Fibroblast of peridontal ligament (primary cell): ENCODE measurements around the gene FBLN7.

ENCODE experiments used
- DNase-seq: peaks from one replicate; pipeline ENCODE4 v3.0.0-alpha.2; 2010; ENCODE audit errors: extremely low read depth

The FBLN7 gene

DNA sequence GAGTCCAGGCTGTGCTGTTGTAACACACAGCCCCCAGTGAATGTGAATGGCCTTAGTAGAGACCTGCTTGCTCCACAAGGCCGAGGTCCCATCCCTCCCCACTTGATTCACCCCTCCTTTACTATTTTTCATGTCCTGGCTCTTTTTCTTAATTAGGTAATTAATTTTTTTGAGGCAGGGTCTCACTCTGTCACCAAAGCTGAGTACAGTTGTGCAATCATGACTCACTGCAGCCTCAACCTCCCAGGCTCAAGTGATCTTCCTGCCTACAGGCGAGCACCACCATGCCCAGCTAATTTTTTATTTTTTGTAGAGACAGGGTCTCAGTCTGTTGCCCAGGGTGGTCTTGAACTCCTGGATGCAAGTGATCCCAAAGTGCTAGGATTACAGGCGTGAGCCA lies 19.3 kb downstream of the FBLN7 start:
- DNase-seq: no peak

DNA sequence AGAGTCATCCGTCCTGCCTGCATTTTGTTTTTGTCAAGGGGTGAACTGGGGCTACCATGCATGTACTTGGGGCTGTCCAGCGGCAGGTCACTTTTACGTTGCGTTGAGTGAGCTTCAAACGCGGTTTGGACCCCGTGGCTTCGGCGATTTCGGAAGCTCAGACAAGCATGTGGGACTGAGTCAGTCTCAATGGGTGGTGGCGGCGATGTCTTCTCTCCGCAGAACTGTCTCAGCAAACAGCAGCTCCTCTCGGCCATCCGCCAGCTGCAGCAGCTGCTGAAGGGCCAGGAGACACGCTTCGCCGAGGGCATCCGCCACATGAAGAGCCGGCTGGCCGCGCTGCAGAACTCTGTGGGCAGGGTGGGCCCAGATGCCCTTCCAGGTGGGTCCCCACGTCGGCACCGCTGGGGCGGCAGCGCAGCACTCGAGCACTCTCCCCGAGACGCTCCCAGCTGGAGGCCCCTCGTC lies 21.3 kb downstream of the FBLN7 start:
- DNase-seq: no peak

DNA sequence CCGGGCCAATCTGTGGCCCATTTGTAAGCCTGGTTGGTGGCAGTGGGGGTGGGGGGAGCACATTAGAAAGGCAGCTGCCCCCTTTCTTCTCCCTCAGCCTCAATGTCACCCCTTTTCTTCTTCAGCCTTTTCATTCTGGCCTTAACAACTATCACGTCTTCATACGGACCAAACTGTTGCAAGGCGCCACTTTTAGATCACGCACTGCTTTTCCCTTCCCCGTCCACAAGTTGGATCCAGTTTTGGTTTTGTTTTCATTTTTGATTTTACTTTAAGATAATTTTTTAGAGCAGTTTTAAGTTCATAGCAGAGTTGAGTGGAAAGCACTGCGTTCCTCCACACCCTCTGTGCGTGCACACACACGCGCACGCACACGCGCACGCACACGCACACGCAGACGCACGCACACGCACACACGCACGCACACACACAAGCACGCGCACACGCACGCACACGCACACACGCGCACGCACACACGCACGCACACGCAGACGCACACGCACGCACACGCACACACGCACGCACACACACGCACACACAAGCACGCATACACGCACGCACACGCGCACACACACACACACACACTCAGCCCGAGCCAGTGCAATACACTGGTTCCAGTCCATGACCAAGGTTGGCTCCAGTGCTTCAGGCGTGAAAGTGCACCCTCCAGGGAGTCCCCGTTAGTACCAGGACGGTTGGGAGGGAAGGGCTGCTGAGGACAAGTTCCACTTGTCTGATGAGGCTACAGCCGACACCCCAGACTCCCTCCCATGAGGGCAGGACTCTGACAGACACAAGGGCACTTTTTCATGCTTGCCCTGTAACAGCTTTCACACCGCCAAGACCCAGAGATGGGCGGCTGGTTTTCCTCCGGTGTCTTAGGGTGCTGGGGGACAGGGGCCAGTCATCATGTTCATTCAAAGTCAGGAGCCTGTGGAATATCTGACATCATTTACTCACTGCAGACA lies 22.4 kb downstream of the FBLN7 start:
- no peak for DNase-seq

DNA sequence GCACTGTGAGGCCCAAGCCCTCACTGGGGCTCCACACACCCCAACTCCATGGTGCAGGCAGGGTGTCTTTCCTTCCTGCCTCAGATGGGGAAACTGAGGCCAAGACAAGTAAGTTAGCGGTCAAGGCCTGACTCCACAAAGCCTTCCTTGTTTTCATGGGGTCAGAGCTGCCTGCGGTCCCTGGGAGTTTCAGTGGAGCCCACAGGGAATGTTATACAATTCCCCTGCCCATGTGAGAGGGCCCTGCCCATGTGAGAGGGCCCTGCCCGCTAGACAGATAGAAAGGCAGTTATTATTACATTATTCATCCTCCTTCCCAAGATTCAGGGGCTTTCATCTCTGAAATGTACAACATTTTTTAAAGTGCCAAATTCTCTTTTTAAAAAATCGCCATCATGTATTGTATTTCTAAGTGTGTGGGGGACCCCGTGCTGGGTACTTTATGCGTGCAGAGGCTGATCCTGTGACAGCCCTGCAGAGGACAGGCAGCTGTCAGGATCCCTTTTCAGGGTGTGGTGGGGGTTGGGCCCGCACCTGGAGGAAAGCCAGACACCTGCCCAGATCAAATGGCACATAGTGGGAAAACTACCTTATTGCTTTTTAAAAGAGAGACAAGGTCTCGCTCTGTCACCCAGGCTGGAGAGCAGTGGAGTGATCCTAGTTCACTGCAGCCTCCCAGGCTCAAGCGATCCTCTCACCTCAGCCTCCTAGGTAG lies 23.4 kb downstream of the FBLN7 start:
- DNase-seq: no peak

DNA sequence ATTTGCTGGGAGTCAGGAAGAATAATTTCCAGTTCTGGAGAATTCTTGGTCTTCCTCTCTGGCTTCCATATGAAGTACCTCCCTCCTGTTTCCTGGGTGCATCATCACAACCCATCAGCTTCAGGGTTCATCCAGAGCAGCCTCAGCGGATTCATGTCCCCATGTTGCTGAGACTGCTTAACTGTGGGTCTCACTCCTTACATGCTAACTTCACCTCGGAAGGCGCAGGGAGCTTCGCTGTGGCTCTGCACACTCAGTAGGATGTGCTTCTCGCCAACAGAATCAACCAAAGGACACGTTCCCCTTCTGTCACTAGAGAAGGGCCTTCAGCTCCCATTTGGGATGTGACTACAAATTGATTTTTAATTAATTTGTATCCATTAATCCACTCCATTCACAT lies 24.2 kb downstream of the FBLN7 start:
- no peak for DNase-seq

DNA sequence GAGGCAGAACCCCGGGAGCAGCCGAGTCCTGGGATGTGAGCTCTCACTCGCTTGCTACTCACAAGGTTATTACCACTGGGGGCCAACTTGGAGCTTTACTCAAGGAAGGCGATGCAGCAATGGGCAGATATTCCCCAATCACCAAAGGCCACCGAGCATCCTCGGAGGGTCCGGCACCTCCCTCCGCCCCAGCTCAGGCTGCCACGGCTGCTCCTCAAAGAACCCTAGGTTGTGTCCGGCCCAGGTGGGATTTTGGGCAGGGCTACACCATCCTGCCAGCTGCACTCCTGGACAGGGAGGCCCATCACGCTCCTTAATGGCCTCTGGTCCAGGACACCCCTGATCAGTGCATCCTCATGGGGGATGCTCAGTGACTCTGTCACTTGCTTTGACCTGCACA lies 24.8 kb downstream of the FBLN7 start:
- DNase-seq: no peak

DNA sequence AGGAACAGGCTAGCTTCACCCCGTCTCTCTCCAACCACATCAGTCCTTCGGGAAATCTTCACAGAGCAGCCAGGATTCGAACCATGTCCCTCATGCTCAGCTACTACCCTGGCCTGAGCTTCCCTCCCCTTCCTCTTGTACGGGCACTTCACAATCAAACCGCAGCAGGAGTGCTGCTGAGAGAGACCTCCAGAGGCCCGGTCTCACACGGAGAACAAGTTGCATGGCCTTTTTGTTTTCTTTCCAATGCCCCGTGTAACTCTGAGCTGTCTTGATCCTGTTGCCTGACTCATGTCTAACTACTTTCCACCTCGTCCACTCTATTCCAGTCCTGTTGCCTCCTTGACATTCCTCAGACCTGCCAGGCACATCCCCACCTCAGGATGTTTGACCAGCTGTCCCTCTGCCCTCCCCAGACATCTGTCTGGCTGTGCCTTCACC lies 25.4 kb downstream of the FBLN7 start:
- no peak for DNase-seq

DNA sequence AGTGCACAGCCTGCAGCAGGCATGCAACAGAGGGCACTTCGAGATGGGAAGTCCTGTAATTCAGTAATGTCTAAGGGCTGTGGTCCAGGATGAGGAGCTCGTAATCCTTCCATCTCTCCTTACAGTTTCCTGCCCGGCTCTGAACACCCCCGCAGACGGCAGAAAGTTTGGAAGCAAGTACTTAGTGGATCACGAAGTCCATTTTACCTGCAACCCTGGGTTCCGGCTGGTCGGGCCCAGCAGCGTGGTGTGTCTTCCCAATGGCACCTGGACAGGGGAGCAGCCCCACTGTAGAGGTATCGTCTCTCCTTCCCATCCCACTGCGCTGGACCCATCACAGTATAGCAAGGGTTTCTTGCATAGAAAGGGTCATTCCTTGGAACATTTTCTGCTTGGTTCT lies 26.7 kb downstream of the FBLN7 start:
- DNase-seq: no peak

DNA sequence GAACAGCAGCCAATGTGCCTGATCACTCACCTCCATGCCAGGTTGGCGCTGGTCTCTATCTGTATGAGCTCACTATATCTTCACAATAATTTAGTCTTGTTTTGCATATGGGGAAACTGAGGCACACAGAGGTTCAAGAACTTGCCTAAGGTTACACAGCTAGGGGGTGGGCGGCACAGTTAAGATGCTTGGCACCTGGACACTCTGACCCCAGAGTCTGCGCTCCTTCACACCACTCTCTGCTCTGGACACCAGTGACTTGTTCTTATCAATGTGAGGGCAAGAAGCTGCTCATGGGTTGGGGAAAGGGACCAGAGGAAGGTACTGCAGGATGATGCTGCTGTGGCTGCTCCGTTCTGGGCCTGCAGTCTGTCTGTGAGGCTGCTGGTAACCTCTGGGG lies 27.1 kb downstream of the FBLN7 start:
- DNase-seq: no peak

DNA sequence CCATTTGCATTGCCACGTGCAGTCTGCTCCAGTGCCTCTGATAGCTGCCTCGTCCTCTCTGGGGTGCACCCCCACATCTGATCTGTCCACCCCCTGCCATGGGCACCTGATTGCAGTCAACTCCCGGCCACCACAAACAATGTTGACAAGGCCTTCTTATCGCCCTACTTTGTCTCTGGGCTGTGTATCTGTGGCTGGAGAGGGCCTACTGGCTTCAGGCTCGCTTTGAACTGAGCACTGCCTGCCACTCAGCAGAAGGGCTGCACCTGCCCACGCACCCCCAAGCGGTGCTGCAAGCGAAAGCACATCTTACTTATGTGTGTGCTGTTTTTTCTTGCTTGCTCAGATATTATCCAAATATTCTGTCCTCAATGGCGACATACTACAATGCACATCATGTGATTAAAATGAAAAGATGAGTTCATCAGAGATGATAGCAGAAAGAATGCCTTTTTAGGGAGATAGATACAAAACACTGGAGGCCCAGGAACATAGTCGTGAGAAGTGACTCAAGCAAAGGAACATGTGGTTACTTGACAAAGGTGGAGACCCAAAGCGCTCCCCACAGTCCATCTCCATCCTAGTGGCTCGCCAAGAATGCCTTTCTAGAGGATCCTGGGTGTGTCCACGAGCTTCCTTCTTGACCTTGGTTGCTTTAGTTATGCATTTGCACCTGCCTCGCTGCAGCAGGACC lies 28.8 kb downstream of the FBLN7 start:
- DNase-seq: no peak

DNA sequence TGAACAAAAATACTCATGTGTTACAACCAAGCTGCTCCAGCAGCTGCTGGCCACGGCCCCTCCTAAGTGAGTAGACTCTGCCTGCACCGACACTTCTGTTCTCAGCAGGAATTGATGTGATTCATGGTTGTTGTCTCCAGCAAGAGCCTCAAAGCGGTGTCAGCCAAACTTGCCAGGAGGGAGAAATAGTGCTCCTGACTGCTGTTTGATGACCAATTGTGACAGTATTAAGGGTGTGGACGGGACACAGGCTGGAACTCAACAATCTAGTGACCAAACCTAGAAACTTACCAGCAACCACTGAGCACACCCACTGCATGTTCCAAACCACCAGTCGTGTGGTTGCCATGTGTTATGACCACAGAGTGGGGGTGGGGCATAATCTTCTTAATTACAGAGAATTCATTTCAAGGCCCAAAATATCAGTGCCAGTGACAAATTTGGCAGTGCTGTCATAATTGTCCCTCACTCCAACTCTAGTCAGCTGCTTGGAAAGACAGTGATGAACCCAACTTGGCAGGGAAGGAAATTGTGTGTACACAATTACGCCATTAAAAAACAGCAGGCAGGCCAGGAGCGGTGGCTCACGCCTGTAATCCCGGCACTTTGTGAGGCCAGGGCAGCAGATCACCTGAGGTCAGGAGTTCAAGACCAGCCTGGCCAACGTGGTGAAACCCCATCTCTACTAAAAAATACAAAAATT lies 30.4 kb downstream of the FBLN7 start:
- DNase-seq: no peak

DNA sequence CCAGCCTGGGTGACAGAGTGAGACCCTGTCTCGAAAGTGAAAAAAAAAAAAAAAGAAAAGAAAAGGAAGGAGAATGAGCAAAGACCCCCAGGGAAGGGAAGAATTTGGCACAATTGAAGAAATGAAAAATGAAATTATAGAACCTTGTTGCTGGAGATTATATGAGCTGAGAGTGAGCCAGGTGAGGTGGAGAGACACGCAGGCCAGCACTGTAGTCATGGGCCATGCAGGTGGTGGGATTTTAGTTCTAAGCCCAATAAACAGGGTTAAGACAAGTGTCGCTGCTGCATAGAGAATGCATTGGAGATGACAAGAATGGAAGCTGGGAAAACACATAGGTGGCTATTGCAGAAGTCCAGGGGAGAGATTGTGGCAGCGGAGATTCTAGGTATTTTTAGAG lies 32.3 kb downstream of the FBLN7 start:
- DNase-seq: no peak

DNA sequence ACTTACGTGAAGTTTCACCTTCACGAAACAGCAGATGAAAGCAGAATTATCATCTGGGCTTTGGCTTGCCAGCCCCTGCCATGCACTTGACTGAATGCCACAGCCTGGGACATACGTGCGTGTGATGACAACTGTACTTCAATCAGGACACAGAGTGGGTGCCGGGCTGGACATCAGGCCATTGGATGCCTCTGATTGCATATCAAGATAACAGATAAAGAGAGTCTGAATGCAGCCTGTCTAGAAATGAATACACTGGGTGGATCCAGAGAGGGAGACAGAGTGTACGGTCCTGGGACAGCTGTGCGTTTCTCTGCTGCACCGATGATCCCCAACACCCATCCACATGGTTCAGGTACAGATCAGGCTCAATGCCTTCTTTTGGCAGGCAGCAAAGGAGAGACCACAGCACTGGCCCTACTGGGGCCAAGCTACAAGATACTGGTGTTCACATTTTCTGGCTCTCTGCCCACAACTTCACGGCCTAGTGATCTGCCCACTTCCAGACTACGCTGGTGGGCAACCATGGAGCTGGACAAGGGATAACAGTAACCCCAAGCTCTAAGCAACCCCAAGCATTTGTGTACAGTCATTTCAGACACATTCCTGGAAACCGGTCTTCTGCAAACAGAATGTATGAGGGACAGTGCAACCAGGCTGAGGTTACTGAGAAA lies 35.6 kb downstream of the FBLN7 start:
- DNase-seq: no peak

DNA sequence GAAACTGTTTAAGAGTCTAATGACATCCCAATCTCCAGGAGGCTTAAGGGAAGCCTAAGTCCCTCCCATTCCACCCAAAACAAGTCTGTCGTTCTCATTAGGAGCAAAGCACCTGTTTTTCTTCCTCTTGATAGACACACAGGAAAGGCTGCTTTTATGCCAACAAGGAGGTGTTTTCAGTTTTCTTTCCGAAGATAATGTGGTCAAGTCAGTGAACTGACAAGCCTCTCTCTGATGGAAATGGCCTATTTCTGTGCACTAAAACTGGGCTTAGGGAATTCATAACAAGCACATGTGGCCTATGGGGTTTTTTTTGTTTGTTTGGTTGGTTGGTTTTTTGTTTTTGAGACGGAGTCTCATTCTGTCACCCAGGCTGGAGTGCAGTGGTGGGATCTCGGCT lies 36.2 kb downstream of the FBLN7 start:
- no peak for DNase-seq

DNA sequence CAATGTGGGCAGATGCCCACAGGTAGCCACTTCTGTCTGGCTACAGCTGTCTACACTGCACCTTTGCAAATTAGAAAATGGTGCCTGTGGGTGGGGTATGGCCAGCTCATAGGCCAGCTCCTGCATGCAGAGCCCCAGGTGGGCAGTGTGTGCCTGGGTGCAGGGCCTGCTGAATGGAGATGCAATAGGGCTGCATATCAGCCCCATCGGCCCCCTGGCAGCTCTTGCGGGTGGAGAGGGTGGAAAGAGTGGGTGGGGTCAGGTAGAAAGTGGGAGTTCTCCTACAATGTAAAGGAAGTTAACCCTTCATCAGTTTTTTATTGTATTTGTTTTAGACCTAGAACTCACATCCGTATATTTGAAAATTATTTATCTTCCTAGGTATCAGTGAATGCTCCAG lies 37.1 kb downstream of the FBLN7 start:
- no peak for DNase-seq

DNA sequence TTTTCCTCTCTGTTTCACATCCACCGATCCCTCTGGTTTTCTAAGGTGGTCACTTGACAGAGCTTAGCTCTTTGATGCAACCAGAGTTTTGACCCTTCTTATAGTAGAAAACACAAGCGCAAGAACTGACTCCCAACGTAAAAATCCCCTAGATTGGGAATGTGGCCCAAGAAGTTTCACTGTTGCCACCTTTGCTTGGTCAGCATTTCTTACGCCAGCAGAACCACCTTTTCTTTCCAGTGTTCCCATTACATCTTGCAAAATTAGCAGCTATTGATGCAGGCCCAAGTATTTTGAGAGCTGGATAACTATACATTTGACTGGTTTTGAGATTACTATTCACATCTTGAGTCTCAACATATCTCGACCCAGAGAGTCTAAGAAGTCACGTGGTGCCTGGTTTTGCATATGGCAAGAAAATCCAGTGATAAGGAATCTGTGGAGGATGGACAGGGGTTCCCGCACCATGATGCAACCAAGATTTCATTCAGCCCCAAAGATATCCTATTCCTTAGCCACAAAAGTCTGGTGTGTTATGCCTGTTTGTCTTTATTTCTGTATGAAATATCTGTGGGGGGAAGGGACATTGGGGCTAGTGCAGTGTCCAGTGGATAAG lies 37.9 kb downstream of the FBLN7 start:
- DNase-seq: no peak

DNA sequence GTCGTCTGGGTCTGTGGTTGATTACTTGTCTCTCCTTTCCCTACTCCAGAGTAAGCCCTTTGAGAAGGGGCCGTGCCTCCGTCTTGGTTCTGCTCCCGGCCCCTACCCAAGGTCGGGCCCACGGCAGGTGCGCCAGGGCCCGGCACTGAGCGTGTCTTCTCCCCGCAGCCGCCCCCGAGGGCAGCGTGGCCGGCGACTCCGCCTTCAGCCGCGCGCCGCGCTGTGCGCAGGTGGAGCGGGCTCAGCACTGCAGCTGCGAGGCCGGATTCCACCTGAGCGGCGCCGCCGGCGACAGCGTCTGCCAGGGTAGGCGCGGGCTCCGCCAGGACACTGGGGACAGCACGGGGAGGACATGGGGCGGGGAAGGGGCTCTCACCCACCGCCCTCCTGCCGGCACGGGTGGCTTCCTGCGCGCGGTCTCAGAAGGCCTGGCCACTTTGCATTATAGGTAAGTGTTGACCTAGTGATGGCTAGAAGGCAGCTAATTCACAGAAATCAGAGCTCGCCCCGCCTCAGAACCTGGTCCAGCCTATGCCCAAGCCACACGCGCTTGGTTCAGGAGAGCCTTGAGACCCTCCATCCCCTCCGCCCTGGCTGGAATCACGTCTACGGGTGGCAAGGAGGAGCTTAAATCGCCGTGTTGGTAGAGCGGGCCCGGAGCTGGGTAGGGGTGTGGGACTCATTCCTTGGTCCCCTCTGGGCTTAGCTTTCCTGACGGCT lies 43.5 kb downstream of the FBLN7 start:
- DNase-seq: no peak

DNA sequence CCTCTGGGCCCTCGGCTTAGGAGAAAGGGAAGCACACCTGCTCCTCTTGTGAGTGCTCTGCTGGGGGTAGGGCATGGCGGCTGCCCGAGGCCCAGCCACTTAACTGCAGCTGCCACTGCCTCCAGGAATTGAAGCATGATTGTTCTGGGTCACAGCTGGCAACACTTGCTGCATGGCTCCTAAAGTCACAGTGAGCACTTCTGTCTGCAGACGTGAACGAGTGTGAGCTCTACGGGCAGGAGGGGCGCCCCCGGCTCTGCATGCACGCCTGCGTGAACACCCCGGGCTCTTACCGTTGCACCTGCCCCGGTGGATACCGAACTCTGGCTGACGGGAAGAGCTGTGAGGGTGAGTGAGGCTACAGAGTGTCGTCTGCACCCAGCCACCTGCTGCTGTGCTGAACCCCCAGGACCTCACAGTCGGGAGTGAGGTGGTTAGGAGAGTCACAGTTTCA lies 44.4 kb downstream of the FBLN7 start:
- no peak for DNase-seq

DNA sequence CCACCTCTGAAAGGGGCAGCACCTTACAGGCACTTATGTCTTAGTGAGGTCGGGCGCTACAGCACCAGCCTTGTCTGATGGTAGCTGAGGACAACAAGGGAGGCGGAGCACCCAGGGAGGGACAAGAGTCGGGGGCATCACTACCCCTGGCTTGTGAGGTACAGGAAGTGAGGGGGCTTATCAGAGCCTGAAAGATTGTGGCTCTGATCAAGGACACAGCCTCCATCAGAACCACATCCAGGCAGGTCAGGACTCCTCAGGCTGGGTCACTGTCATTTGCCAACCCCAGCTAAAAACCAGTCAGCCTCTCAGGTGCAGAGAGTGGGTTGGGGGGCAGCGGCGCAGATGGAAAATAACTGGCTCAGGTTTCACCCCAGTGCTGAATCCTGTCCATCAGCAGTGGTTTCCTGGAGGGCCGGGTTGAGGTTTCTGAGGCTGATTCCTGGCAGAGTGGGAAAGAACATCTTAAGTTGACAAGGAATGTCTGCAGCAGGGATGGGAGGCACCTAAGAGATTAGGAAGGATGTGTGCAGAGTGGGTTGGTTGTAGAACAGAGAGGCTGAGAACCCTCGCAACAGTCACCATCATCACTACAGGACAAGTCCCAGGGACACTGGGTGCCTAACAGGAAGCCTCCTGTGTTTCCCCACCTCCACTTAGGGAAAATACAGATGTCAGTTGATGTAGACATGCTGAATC lies 45.3 kb downstream of the FBLN7 start:
- no peak for DNase-seq
